COR-L47 (cell line): ENCODE measurements around the gene KHDRBS2.
A peak's percentile ranks its signal among the peaks of the same experiment; 100 is the strongest.

Source experiments
- DNase-seq: peaks from one replicate; lab custom pipeline; 2025; lab: John Stamatoyannopoulos, UW

KHDRBS2 gene

GRCh38 chr6:62285612-62286469 lies at the start of gene KHDRBS2:
TSS of gene KHDRBS2 (minus strand) at chr6:62286225.
- peak; percentile 92 for DNase-seq

GRCh38 chr6:62328607-62329006 lies 42.6 kb upstream of the KHDRBS2 start:
- no peak for DNase-seq

- DNase-seq = no peak
These were observed 38.8 kb upstream of the KHDRBS2 start for GRCh38 chr6:62324834-62325233.

- DNase-seq = no peak
These were observed 37.9 kb upstream of the KHDRBS2 start for GRCh38 chr6:62323818-62324431.

DNA sequence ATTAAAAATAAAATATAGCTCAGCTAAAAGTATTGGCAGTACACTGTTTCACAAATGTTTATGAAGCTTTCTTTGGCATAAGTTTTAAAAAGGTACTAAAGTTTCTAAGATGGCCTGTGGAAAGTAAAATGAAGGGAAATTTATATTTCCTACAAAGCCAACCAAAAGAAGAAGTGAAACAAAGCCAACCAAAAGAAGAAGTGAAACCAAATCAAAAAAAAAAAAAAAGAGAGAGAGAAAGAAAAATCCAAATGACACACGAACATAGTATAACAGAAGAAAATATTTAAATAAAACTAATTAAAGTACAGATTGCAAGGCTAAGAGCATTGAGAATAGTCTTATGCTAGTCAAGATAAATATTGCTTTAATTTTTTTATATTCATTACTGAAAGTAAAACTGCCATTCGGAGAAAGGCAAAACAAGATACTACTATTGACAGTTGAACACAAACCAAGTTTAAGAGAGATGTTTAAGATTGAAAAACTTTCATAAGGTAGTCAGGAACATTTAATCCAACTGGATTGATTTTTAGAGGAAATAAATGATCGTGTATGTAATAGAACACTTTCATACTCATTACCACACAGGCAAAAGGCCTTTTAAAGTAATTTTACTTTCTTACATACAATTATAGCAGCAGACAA lies 12.8 kb upstream of the KHDRBS2 start:
- DNase-seq = no peak

- DNase-seq = no peak
These were observed 10.5 kb upstream of the KHDRBS2 start for GRCh38 chr6:62296541-62296940.

DNA sequence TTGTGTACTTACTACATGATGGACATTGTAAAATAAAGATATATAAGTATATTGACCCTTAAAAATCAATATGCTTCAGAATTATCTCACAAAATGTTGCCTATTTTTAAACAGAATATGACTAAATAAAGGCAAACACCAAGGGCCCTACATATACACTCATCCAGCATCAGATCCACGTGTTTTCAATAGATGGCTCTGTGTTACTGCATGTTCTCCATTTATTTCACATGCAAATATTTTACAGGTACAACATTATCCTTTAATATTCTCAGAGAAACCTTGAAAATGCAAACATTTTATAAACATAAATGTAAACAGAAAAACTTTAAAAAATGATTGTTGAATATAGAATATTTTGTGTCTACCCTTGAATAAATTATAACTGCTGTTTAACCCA lies 2.9 kb upstream of the KHDRBS2 start:
- no peak for DNase-seq

- no peak for DNase-seq
These were observed 2.5 kb upstream of the KHDRBS2 start for GRCh38 chr6:62288562-62288961.

- peak; percentile 64 for DNase-seq
These were observed 432 bp upstream of the KHDRBS2 start for GRCh38 chr6:62286470-62286843.

DNA sequence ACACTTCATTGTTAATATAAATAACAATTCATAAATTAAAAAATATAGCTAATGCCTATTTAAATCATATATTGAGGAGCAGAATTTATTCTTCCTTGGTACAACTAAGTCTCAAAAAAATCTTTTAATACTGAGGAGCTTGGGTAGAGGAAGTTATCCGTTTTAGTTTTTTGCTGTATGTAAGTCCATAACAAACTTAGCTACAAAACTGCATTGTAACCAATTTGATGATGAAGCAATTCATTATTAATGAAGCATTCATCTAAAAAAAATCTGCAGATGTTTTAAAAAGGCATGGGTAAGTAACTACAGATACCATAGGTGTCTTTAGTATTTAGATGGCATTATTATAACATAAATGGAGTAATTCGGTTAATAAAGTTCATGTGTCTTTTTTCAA lies 1.3 kb downstream of the KHDRBS2 start:
- DNase-seq = no peak

DNA sequence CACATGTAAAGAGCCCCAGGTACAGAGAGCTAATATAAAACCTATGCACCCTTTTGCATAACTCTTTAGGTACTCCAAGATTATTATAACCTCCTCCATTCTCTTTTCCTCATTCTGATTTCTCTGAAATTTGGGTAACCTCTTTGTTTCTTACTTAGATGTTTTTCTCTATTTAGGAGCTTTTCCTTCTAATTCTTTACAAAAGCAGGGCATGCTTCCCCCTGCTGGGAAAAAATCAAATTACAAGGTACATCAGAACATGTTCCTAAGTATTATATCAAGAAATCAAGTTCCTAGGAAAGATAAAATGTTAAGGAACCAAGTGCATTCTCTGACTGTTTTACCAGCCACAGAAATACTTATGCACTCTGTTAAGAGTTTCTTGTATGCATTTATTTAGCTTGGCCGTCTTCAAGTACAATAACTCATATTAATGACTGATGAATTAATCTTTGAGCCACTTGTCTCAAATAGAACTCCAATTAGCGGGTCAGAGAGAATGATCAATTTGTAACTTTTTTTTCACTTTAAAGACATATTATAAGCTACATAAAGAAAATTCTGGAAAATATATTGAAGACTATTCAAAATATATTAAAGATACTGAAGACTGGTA lies 2.1 kb downstream of the KHDRBS2 start:
- peak; percentile 47 for DNase-seq

GRCh38 chr6:62283365-62283764 lies 2.7 kb downstream of the KHDRBS2 start:
- no peak for DNase-seq

- DNase-seq = no peak
These were observed 5.9 kb downstream of the KHDRBS2 start for GRCh38 chr6:62280099-62280498.

GRCh38 chr6:62272114-62272513 lies 13.9 kb downstream of the KHDRBS2 start:
- DNase-seq = no peak

GRCh38 chr6:62265906-62266525 lies 20.0 kb downstream of the KHDRBS2 start:
- no peak for DNase-seq

- DNase-seq = no peak
These were observed 23.7 kb downstream of the KHDRBS2 start for GRCh38 chr6:62262283-62262682.

GRCh38 chr6:62246087-62246486 lies 39.9 kb downstream of the KHDRBS2 start:
- DNase-seq = no peak

- no peak for DNase-seq
These were observed 49.2 kb downstream of the KHDRBS2 start for GRCh38 chr6:62236784-62237183.

DNA sequence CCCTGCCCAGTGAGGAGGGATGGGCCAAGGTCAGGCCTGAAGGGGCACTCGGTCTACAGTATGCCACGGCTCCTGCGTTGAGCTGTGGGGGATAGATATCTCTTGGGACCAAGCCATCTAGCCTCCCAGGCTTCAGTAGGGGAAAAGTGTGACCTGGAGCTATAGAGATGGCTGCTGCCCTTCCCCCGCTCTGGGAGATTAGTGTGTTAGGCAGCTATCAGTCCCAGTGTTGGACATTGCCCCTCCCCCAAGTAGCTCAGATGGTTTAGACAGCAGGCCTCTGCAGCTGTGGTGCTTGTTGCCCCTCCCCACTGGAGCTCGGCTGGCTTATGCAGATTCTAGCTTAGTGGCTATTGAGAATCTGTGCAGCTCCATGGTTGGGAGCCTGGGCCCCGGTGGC lies 56.8 kb downstream of the KHDRBS2 start:
- DNase-seq = no peak

DNA sequence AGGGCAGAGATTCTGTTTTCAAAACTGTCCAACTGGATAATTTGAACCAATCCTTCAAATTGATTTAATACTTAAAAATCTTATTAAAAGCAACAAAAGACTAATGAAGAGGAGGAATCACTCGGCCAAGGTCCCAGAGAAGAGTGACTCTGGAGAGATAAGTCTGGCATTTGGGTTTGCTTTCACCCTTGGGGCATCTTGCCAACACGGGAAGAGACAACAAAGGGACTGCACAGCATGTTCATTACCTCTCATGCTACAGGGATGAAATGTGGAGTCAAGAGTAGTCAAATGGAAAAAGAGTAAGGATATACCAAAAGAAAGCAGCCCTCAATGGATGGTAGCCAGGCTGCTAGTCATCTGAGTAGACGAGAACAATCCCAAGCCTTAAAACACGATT lies 68.2 kb downstream of the KHDRBS2 start:
- DNase-seq = peak; percentile 38

DNA sequence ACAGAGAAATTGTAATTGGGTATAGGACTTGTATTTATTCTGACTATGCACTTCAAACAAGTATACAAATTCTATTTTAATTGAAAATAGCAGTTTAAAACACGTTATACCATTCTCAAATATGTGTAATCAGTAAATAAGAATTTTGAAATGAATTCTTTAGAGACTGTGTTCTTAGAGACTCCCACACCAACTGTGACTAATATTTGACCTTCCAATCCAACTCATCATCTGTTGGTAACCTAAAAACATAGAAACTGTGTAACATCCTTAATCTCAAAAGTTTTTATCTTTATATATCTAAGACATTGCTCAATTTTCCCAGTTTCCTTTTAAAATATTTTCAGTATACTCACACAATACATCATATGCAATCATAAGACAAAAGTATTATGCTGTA lies 83.9 kb downstream of the KHDRBS2 start:
- DNase-seq = no peak

GRCh38 chr6:62192593-62192992 lies 93.4 kb downstream of the KHDRBS2 start:
- DNase-seq = no peak
